SK-N-SH (cell line): ENCODE results near the gene DSCAML1.

Source experiments
- CHD2 ChIP-seq: fragments of 150-350 bp; IDR thresholded peaks from 2 replicates; pipeline ENCODE4 v1.6.1; 2018; ENCODE audit warnings: low read length; ENCODE audit not compliant: partially characterized antibody
- EP300 ChIP-seq, 2 experiments: IDR thresholded peaks; 2 replicates each; pipeline versions ENCODE4 v1.4.0 to v1.6.1; 2012; ENCODE audit warnings: borderline replicate concordance in 1 of 2, low read depth in 1 of 2, low read length in 1 of 2
- GABPA ChIP-seq: IDR thresholded peaks from 2 replicates; pipeline ENCODE4 v1.4.0; 2012; ENCODE audit warnings: low read depth, mild to moderate bottlenecking
- MEF2A ChIP-seq: IDR thresholded peaks from 2 replicates; pipeline ENCODE4 v1.4.0; 2012; ENCODE audit warnings: low read depth, borderline replicate concordance
- MXI1 ChIP-seq: IDR thresholded peaks from 2 replicates; pipeline ENCODE4 v1.6.1; 2012; ENCODE audit warnings: mild to moderate bottlenecking, low read depth, low read length, improper control_type of control experiment
- NRF1 ChIP-seq: IDR thresholded peaks from 2 replicates; pipeline ENCODE4 v1.6.1; 2012; ENCODE audit warnings: low read depth, mild to moderate bottlenecking, low read length
- RAD21 ChIP-seq: IDR thresholded peaks from 2 replicates; pipeline ENCODE4 v1.6.1; 2012; ENCODE audit warnings: mild to moderate bottlenecking, low read length
- SIN3A ChIP-seq: IDR thresholded peaks from 2 replicates; pipeline ENCODE4 v1.6.1; 2012; ENCODE audit warnings: low read depth, mild to moderate bottlenecking, low read length, moderate library complexity, borderline replicate concordance
- SMC3 ChIP-seq: IDR thresholded peaks from 2 replicates; pipeline ENCODE4 v1.6.1; 2012; ENCODE audit warnings: low read depth, low read length, improper control_type of control experiment
- TAF1 ChIP-seq: IDR thresholded peaks from 2 replicates; pipeline ENCODE4 v1.6.1; 2012; ENCODE audit warnings: low read depth, mild to moderate bottlenecking, low read length, moderate library complexity, borderline replicate concordance
- TF ChIP-seq, protein P1 (sequence below): fragments of 150-350 bp; IDR thresholded peaks from 2 replicates; pipeline ENCODE4 v1.6.1; 2016; ENCODE audit warnings: mild to moderate bottlenecking, low read depth, low read length
- TF ChIP-seq, protein P2 (sequence below): IDR thresholded peaks from 2 replicates; pipeline ENCODE4 v1.4.0; 2012; ENCODE audit warnings: low read depth, borderline replicate concordance
- TF ChIP-seq, protein P3 (sequence below): fragments of 200-600 bp; sonication (generic); IDR thresholded peaks from 2 replicates; pipeline ENCODE4 v1.6.1; 2017; ENCODE audit warnings: antibody characterized with exemption, mild to moderate bottlenecking, moderate library complexity
- TF ChIP-seq, protein P4 (sequence below): IDR thresholded peaks from 2 replicates; pipeline ENCODE4 v1.4.0; 2012; ENCODE audit warnings: low read depth

DNA sequence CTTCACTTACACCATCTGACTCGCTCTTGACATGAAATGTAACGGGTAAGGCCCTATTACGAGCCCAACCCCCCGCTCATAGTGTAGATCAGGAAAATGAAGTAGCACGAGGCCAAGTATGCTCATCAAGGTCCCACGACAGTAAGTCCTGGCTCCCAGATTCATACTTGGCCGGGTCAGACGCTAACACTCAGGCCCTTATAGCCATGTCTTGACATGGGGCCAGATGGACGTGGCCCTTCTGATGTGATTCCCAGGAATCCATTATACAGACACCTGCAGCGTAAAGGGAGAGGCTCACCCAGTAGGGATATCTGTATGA is 294.3 kb downstream of the DSCAML1 start:
- TF ChIP-seq, protein P1, sequence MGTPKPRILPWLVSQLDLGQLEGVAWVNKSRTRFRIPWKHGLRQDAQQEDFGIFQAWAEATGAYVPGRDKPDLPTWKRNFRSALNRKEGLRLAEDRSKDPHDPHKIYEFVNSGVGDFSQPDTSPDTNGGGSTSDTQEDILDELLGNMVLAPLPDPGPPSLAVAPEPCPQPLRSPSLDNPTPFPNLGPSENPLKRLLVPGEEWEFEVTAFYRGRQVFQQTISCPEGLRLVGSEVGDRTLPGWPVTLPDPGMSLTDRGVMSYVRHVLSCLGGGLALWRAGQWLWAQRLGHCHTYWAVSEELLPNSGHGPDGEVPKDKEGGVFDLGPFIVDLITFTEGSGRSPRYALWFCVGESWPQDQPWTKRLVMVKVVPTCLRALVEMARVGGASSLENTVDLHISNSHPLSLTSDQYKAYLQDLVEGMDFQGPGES, result no peak
- TF ChIP-seq, protein P2, sequence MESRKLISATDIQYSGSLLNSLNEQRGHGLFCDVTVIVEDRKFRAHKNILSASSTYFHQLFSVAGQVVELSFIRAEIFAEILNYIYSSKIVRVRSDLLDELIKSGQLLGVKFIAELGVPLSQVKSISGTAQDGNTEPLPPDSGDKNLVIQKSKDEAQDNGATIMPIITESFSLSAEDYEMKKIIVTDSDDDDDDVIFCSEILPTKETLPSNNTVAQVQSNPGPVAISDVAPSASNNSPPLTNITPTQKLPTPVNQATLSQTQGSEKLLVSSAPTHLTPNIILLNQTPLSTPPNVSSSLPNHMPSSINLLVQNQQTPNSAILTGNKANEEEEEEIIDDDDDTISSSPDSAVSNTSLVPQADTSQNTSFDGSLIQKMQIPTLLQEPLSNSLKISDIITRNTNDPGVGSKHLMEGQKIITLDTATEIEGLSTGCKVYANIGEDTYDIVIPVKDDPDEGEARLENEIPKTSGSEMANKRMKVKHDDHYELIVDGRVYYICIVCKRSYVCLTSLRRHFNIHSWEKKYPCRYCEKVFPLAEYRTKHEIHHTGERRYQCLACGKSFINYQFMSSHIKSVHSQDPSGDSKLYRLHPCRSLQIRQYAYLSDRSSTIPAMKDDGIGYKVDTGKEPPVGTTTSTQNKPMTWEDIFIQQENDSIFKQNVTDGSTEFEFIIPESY, result no peak
- TF ChIP-seq, protein P3, sequence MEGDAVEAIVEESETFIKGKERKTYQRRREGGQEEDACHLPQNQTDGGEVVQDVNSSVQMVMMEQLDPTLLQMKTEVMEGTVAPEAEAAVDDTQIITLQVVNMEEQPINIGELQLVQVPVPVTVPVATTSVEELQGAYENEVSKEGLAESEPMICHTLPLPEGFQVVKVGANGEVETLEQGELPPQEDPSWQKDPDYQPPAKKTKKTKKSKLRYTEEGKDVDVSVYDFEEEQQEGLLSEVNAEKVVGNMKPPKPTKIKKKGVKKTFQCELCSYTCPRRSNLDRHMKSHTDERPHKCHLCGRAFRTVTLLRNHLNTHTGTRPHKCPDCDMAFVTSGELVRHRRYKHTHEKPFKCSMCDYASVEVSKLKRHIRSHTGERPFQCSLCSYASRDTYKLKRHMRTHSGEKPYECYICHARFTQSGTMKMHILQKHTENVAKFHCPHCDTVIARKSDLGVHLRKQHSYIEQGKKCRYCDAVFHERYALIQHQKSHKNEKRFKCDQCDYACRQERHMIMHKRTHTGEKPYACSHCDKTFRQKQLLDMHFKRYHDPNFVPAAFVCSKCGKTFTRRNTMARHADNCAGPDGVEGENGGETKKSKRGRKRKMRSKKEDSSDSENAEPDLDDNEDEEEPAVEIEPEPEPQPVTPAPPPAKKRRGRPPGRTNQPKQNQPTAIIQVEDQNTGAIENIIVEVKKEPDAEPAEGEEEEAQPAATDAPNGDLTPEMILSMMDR, result no peak
- TF ChIP-seq NRF1, result no peak
- no peak for TF ChIP-seq TAF1
- TF ChIP-seq, protein P4, sequence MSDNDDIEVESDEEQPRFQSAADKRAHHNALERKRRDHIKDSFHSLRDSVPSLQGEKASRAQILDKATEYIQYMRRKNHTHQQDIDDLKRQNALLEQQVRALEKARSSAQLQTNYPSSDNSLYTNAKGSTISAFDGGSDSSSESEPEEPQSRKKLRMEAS, result no peak
- no peak for TF ChIP-seq GABPA
- TF ChIP-seq MEF2A, result no peak
- no peak for TF ChIP-seq SMC3
- no peak for TF ChIP-seq EP300 (IDR thresholded peaks at IDR 0.05; ENCODE audit: borderline replicate concordance in 1 of 2, low read depth in 1 of 2, low read length in 1 of 2)
- no peak for TF ChIP-seq RAD21
- TF ChIP-seq MXI1, result no peak
- no peak for TF ChIP-seq SIN3A
- no peak for TF ChIP-seq CHD2
